Epithelial cell of prostate (primary cell): Measurements from ENCODE around the gene HOXC10.

Source experiments
- DNase-seq: peaks from one replicate; pipeline ENCODE4 v3.0.0-alpha.2; 2011; ENCODE audit warnings: low read depth, low spot score
- H3K27ac ChIP-seq: fragments of 450-650 bp; 2 replicates; pipeline ENCODE4 v1.5.1; 2017; ENCODE audit warnings: mild to moderate bottlenecking

Gene HOXC10

DNA sequence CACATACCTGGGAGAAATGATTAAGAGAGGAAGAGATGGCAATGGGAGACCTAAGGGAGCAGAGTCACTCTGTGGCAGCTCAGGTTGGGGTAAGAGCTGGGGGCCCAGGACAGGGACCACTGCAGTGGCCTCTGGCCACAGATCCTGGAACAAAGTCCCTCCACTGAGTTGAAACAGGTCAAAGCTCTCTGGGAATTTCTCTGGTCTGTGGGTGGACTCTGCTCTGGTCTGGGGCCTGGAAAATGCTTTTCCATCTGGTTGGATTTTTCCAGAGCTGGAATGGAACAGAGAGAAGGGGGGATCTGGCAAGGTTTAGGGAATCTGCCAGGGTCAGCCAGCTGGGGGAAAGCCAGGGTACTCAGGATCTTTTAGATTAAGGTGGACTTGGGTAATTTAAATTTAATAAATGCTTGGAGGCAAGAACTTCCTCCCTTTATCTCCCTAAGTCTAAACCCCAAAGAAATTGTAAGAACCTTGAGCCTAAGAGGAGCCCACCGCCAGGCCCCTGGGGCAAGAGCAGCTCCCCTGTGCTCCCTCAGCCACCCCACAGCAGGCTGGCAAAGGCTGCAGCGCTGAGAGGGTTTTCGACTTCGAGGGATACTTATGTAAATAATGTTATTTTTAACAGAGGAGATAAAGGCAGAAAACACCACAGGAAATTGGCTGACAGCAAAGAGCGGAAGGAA is 3.7 kb downstream of the HOXC10 start:
- no peak overlapping the region for H3K27ac ChIP-seq
- no peak for DNase-seq

DNA sequence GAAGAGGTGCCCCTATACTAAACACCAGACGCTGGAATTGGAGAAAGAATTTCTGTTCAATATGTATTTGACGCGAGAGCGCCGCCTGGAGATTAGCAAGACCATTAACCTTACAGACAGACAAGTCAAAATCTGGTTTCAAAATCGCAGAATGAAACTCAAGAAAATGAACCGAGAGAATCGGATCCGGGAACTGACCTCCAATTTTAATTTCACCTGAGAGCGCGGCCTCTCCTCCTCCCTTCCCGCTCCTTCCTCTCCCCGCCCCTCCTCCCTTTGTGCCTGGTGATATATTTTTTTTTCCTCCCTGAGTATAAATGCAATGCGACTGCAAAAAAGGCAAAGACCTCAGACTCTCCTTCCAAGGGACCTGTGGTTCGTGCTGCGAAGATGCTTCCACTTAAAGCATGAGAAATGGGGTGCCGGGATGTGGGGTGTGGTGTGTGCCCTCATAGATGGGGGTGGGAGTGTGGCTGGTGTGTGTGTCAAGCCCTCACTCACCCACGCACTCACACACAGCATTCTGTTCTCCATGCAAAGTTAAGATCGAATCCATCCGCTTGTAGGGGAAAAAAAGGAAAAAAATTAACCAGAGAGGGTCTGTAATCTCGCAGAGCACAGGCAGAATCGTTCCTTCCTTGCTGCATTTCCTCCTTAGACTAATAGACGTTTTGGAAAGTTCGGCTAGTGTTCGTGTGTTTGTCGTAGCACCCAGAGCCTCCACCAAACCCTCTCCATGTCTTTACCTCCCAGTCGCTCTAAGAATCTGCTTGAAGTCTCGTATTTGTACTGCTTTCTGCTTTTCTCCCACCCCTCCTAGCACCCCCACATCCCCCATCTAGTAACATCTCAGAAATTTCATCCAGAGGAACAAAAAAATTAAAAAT is 4.5 kb downstream of the HOXC10 start:
- H3K27ac ChIP-seq: no peak overlapping the region
- no peak for DNase-seq

GRCh38 chr12:53990311-53991076 is 5.5 kb downstream of the HOXC10 start:
- DNase-seq: no peak
- no peak overlapping the region for H3K27ac ChIP-seq

DNA sequence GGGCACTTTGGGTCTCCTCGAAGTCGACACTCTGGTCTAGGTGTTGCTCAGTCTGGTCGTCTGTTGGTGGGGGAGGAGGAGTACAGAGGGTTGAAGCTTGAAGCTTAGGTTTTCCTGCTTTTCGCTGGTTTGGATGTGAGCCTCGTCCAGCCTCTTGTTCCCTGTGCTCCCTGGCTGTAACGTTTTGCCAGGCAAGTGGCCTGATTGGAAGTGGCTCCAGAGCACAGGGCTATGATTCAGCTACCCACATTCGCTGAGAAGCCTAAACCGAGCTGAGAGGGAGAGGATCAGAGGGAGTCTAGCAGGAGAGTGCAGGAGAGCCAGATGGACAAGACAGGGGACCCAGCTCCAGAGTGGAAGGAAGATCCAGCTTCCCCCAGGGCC is 6.1 kb downstream of the HOXC10 start:
- no peak overlapping the region for H3K27ac ChIP-seq
- no peak for DNase-seq

DNA sequence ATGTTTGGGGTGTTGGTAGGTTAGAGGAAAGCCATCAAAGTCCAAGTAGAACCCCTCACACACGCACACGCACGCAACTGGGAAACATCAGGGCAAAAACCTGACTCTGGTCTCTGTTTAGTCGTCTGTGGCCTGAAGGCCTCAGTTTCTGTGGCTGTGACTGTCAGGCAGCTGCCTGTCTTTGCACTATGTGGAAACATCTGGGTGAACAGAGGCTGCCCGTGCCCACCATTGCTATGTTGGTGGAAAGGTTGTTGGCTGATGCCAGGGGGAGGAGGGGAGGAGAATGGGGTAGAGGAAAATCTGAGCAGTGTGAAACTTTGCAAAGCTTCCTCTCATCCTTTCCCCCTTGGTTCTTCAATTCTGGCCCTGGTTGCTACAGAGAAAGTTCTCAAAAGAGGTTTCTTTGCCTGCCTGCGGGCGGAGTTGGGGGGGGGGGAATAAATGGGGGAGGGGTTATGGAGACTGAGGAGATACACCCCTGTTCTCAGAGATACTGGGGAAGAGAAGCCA is 7.5 kb downstream of the HOXC10 start:
- DNase-seq: no peak
- no peak overlapping the region for H3K27ac ChIP-seq

DNA sequence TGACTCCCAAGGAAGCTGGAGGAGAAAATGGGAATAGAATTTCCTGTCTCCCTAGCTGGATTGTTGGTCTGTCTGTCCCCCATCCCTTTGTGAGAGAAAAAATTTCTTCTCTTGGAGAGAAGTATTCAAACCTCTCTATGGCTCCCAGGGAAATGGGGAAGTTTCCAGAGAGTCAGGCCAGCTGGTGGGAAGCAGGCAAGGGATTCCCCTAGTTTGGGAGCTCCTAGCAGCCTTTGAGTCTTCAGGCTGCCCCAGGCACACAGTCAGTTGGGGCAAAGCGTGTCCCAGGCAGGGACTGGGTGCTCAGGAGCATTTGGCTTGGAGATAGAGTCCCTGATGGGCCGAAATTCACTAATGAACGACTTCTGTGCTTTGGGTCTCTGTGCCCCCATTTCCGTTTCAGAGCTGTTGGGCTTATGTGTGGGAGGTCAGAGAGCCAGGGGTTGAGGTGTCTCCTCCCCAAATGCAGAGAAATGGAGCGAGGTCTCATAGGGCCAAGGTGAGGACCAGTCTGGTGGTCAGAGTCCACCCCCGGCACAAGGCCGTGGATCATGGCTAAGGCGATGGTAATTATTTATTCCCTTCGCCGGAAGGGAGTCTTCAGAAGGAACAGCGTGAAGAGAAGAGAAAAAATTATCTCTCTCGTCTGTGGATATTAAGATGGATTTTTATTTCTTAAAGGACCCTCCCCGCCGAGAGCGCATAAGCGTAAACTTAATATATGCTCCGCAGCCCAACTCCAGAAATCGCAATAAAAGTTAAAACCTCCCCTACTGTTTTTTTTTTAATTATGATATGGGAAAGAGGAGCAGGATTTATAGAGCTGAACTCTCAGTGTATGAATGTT is 8.4 kb downstream of the HOXC10 start:
- H3K27ac ChIP-seq: no peak overlapping the region
- no peak for DNase-seq

- no peak overlapping the region for H3K27ac ChIP-seq
- DNase-seq: no peak
These were observed 9.0 kb downstream of the HOXC10 start for GRCh38 chr12:53994009-53994263.

GRCh38 chr12:53994264-53995001 is 9.5 kb downstream of the HOXC10 start:
- no peak for DNase-seq
- no peak overlapping the region for H3K27ac ChIP-seq

GRCh38 chr12:53995002-53995377 is 10.0 kb downstream of the HOXC10 start:
- DNase-seq: no peak
- H3K27ac ChIP-seq: no peak overlapping the region

DNA sequence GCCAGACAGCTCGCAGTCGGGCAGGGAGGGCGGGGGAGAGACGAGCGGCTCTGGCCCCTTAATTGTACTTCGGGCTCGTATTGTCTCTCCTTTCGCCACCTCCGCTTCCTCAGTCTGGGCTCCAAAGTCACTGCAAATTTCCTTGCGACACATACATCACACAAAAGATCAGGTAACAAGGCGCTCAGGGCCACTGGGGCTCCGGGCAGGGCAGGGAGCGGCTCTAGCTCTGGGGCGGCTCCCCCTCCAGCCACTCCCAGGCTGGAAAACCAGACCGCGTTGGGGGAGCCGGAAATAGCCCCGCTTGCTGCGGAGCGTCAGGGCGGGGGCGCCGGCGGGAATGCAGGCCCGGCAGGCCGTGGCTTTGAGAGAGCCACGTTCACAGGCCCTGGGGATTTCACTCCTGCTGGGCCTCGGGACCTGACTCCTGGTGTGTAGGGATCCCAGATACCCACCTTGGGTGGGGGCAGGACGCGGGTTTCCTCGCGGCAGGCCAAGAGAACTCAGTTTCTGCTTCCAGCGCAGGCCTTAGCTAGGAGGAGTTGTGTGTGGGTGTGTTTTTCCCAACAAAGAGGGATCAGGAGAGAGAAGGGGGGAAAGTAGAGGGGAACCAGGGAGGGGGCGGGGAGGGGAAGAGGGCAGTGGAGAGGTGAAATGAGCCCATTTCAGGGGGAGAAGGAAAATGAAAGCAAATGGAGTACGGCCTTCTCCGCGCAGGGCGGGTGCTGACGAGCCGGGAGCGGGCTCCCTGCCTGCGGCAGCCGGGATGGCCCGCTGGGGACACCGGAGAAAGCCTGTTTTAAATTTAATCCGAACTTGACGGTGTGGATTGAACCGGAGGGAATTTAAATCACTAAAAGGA is 10.7 kb downstream of the HOXC10 start:
- H3K27ac ChIP-seq: no peak overlapping the region
- no peak for DNase-seq

- DNase-seq: no peak
- no peak overlapping the region for H3K27ac ChIP-seq
These were observed 11.6 kb downstream of the HOXC10 start for GRCh38 chr12:53996240-53997203.

- H3K27ac ChIP-seq: no peak overlapping the region
These were observed 12.5 kb downstream of the HOXC10 start for GRCh38 chr12:53997204-53998109.

DNA sequence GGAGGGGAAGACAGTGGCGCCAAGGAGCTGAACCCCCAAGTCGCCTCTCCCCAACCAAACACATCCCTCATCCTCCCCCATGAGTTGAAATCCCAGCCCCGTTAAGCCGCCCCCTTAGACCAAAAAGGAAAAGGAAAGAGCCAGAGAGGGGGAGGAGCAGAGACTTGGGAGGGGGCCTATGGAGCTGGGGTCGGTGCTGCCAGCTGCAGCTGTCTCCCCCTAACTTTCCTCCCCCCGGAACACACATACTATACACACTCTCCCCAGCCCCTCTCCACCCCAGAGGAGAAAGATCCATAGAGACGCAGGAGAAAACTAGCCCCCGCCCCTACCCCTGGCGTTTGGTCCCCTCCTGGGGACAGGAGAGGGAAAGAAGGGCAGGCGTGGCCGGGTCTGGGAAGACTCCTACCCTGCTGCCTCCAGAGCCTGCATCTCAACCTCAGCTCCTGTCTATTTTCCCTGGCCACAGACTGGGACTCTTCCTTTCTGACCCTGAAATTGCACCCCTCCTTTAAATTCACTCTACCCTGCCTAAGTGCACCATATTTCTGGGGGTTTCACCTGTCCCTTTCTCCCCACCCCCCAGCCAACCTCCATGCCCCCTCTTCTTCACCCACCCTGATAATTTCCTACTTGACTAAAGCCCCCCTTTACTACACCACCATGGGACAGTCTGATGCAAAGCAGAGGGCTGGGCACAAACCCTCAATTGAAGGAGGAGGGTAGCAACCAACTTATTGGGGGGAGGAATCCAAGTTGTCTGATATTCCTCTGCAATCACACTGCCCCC is 13.4 kb downstream of the HOXC10 start:
- no peak for DNase-seq
- no peak overlapping the region for H3K27ac ChIP-seq

More at GRCh38 chr12:53997204-53998109, 12.5 kb downstream of the HOXC10 start:
- no peak for DNase-seq

DNA sequence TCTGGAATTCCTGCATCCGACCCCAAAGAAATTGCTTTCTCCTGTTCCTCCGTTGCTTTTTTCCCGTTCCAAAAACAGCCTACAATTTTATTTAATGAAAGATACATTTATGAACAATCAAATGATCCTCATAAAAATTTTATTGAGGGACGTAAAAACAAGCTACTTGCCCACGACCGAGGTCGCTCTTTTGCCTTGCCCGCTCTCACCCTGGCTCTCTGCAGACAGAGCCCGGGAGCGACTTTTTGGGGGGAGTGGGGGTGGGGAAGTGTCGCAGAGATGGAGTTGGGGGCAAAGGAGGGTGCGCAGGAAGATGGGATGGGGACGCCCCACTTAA is 13.9 kb downstream of the HOXC10 start:
- no peak overlapping the region for H3K27ac ChIP-seq
- DNase-seq: no peak

DNA sequence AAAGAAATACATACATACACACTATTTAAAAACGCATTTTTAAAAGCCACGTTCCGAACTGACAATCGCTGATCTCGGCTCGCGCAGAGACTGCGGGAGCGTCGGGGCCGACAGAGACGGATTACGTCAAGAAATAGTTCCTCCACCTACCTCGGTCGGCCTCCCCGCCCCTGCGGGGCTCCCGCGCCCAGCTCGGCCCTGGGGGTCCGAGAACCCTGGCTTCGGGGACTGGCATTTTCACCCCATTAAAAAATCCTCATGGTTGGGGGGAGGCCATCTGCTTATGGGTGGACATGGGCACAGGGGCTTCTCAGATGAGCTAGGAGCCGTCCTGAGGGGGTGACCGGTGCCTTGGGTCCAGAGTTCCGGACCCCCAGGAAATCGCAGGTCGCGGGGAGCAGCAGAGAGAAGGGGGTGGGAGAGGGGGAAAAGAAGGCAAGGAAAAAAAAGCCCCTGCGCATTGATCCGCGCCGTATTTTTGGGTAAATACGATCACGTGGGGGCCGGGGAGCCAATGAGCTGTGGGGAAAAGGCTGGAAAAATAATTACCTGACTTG is 14.7 kb downstream of the HOXC10 start:
- no peak overlapping the region for H3K27ac ChIP-seq
- no peak for DNase-seq
